ENCODE results near the gene LFNG. TPM values are rescaled to one million over a fixed set of nuclear protein-coding genes. Genes with fewer than 3 reads are reported as not detected.

The LFNG gene
- total and polyA plus RNA-seq, 2 of the 13 experiments (the other 11 are each of a cell fraction or from before 2014, with no cell fraction given) = 0.44 to 1.5 TPM

DNA sequence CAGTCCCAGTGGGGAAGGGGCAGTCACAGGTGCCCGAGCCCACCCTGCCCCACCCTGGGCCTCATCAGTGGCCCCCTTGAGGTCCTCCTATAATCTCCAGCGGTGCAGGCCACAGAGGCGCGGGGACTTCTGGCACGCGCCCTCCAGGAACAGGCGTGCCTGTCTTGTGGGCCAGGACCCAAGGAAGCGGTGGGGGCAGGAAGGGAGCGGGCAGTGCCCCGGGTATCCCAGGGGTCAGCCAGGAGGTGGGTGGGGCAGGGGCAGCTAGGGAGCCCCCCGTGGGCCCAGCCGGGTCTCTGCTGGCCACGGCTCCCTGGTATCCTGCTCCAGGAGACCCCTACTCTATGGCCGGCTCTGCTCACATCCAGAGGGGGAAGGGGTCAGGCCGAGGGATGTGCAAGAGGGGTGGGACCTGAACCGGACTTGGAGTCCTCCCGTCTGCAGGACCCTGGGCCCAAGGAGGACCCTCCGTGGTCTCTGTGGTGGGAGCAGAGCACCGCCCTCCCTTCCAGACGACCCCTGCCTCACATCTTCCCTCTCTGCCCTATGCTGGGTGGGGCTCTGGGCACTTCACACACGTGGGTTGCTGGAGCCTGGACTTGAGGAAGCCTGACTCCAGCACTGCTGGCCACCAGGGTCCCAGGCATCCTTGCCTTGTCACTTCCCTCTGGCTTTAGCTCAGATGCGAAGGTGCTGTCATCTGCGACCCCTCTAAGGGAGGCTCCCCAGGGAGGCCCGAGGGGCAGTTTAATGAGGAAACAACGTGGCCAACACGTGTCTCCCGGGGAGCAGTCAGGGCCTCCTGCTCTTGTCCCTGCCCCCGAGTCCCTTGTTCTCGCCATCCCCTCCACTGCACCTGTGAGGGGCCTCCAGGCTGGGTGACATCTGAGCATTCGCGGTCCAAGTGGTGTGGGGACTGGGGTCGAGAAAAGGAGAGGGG, 25.1 kb upstream of the LFNG start:
- Histone ChIP-seq H3K27me3 (ENCODE audit: control insufficient read depth in 1 of 2, insufficient read depth in 2 of 2, low read length in 2 of 2) (peaks cover 18 to 46% of the 10 kb centered on the region in 2 experiments), H3K9ac (ENCODE audit: insufficient read depth, low read depth, low read length) (no peak overlapping the region), H3K27ac (ENCODE audit: extremely low read length, insufficient read depth, low read length) (no peak overlapping the region), H3K36me3 (replicated peaks in 1 of 2; ENCODE audit: control insufficient read depth in 1 of 2, insufficient read depth in 2 of 2, low read length in 2 of 2) (no peaks in the 10 kb centered on the region), H4K20me1 (ENCODE audit: insufficient read depth, low read length) (no peaks in the 10 kb centered on the region), H3K4me3 (replicated peaks in 1 of 3; ENCODE audit: insufficient read depth in 1 of 3, low read depth in 2 of 3, low read length in 3 of 3) (no peak overlapping the region), H3K9me3 (ENCODE audit: low read length) (no peaks in the 10 kb centered on the region), H3K79me2 (ENCODE audit: insufficient read depth, low read length) (no peaks in the 10 kb centered on the region), H3K4me1 (ENCODE audit: insufficient read depth, low read length) (no peaks in the 10 kb centered on the region), H2AFZ (ENCODE audit: low read length) (no peak overlapping the region), H3K4me2 (ENCODE audit: low read depth, low read length) (no peak overlapping the region)
- no peak for FAIRE-seq
- TF ChIP-seq ZBTB42 (CRISPR knock-in tag; IDR thresholded peaks at IDR 0.05) = no peak
- TF ChIP-seq ZNF431 (CRISPR knock-in tag; IDR thresholded peaks at IDR 0.05; ENCODE audit: borderline replicate concordance, low read depth) = no peak
- TF ChIP-seq MNT (IDR thresholded peaks at IDR 0.05) = peak; percentile 65; the same call in 1 of the 2 replicates
- intact Hi-C loops (cut with micrococcal nuclease; ENCODE audit: unreplicated experiment) = no loop called here
- in situ Hi-C loops (cut with HindIII; ENCODE audit: extremely low pct_ligation_motif_present, low pct_unique_long_range_greater_than_20kb) = no loop called here
- CTCF ChIA-PET (ENCODE audit: low intra/inter-chr PET ratio, low total read pairs) = no interaction called here
- 41% methylated on average over 18 of the region's 32 CpGs for WGBS (ENCODE audit: low lambda C conversion rate)
- POLR2A ChIA-PET = no interaction called here
- no peak for DNase-seq (ENCODE audit: low spot score)
- no TSS peak for BruUV-seq (replicated peaks)
- ATAC-seq = no peak

Measured in HepG2 (cell line).